ENCODE measurements around the gene SUB1.

The SUB1 gene

DNA sequence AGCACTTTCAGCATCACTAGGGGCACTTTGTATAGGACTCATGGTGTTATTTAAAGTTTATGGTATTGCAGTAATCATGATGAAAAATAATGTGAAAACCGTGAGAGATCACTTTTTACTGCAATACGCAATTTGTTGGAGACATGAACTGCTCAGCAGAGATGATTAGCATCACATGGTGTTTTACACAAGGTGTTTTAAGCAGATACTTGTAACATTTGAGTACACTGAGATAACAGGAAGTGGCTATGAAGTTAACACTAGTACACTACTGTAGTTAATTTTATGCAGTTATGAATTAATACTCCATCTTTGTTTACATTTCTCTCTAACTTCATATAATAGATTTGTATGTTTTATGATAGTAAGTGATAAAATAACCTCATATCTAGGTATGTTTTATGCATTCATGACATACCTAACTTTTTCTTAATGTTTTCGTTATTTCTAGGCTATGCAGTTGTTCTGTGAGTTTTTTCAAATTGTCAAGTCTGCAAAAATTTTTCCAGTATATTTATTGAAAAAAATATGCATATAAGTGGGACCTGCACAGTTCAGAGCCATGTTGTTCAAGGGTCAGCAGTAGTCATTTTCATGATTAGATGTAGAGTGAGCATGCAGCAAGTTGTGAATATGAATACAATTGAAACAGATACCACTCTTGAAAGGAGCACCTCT is 13.0 kb downstream of the SUB1 start:
- Histone ChIP-seq H3K27ac (replicated peaks) (no peak overlapping the region; the same call in 1 of the 2 replicates), H3K27me3 (ENCODE audit: insufficient read depth, poor library complexity, severe bottlenecking) (no peaks in the 10 kb centered on the region), H3K4me3 (replicated peaks; ENCODE audit: insufficient read depth, low read length) (no peak overlapping the region)
- TF ChIP-seq POLR2AphosphoS5 (IDR thresholded peaks at IDR 0.05; ENCODE audit: low read depth): no peak
- TF ChIP-seq SPI1 (IDR thresholded peaks at IDR 0.05; ENCODE audit: borderline replicate concordance, low read depth): peak; percentile 31; the same call in 1 of the 2 replicates
- TF ChIP-seq, protein P1, sequence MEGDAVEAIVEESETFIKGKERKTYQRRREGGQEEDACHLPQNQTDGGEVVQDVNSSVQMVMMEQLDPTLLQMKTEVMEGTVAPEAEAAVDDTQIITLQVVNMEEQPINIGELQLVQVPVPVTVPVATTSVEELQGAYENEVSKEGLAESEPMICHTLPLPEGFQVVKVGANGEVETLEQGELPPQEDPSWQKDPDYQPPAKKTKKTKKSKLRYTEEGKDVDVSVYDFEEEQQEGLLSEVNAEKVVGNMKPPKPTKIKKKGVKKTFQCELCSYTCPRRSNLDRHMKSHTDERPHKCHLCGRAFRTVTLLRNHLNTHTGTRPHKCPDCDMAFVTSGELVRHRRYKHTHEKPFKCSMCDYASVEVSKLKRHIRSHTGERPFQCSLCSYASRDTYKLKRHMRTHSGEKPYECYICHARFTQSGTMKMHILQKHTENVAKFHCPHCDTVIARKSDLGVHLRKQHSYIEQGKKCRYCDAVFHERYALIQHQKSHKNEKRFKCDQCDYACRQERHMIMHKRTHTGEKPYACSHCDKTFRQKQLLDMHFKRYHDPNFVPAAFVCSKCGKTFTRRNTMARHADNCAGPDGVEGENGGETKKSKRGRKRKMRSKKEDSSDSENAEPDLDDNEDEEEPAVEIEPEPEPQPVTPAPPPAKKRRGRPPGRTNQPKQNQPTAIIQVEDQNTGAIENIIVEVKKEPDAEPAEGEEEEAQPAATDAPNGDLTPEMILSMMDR (IDR thresholded peaks at IDR 0.05; ENCODE audit: insufficient read depth, low read length): no peak
- no peak for DNase-seq (ENCODE audit: low read depth in 1 of 2, low spot score in 1 of 2)

DNA sequence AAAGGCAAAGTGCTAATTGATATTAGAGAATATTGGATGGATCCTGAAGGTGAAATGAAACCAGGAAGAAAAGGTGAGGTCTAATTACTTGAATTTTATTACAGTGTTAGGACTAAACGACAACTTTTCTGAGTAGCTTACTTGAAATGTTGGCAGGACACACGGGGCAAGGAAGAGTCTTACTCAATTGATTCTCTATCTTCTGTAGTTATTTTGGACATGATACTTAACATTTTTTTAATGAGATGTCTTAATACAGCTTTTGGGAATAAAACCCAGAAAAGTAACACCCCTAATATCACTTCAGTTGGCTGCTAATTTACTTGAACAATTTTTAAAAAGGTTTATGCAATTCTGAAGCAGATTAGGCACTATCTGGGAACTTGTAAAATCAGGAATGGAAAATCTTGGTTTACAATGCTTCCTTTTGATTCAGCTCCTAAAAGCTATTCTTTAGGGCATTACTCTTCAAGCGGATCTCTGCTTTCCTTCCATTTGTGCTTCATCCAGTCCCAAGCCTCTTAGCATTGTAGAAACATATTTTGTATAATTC is 13.7 kb downstream of the SUB1 start:
- Histone ChIP-seq H3K27me3 (ENCODE audit: insufficient read depth, poor library complexity, severe bottlenecking) (no peaks in the 10 kb centered on the region), H3K4me3 (replicated peaks; ENCODE audit: insufficient read depth, low read length) (no peak overlapping the region), H3K27ac (replicated peaks) (no peak overlapping the region)
- TF ChIP-seq, protein P1 (IDR thresholded peaks at IDR 0.05; ENCODE audit: insufficient read depth, low read length): no peak
- no peak for TF ChIP-seq GABPA (IDR thresholded peaks at IDR 0.05; ENCODE audit: low read depth)
- TF ChIP-seq, protein P2, sequence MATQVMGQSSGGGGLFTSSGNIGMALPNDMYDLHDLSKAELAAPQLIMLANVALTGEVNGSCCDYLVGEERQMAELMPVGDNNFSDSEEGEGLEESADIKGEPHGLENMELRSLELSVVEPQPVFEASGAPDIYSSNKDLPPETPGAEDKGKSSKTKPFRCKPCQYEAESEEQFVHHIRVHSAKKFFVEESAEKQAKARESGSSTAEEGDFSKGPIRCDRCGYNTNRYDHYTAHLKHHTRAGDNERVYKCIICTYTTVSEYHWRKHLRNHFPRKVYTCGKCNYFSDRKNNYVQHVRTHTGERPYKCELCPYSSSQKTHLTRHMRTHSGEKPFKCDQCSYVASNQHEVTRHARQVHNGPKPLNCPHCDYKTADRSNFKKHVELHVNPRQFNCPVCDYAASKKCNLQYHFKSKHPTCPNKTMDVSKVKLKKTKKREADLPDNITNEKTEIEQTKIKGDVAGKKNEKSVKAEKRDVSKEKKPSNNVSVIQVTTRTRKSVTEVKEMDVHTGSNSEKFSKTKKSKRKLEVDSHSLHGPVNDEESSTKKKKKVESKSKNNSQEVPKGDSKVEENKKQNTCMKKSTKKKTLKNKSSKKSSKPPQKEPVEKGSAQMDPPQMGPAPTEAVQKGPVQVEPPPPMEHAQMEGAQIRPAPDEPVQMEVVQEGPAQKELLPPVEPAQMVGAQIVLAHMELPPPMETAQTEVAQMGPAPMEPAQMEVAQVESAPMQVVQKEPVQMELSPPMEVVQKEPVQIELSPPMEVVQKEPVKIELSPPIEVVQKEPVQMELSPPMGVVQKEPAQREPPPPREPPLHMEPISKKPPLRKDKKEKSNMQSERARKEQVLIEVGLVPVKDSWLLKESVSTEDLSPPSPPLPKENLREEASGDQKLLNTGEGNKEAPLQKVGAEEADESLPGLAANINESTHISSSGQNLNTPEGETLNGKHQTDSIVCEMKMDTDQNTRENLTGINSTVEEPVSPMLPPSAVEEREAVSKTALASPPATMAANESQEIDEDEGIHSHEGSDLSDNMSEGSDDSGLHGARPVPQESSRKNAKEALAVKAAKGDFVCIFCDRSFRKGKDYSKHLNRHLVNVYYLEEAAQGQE (IDR thresholded peaks at IDR 0.05; ENCODE audit: insufficient replicate concordance, low read depth): no peak
- TF ChIP-seq SPI1 (IDR thresholded peaks at IDR 0.05; ENCODE audit: borderline replicate concordance, low read depth): no peak
- TF ChIP-seq POLR2AphosphoS5 (IDR thresholded peaks at IDR 0.05; ENCODE audit: low read depth): no peak
- no peak for DNase-seq (ENCODE audit: low read depth in 1 of 2, low spot score in 1 of 2)

- Histone ChIP-seq H3K4me3 (replicated peaks; ENCODE audit: insufficient read depth, low read length) (no peak overlapping the region), H3K27me3 (ENCODE audit: insufficient read depth, poor library complexity, severe bottlenecking) (no peaks in the 10 kb centered on the region), H3K27ac (replicated peaks) (no peak overlapping the region)
- TF ChIP-seq, protein P1 (IDR thresholded peaks at IDR 0.05; ENCODE audit: insufficient read depth, low read length): no peak
- TF ChIP-seq POLR2AphosphoS5 (IDR thresholded peaks at IDR 0.05; ENCODE audit: low read depth): no peak
- TF ChIP-seq, protein P2 (IDR thresholded peaks at IDR 0.05; ENCODE audit: insufficient replicate concordance, low read depth): no peak
- TF ChIP-seq SPI1 (IDR thresholded peaks at IDR 0.05; ENCODE audit: borderline replicate concordance, low read depth): no peak
- no peak for TF ChIP-seq GABPA (IDR thresholded peaks at IDR 0.05; ENCODE audit: low read depth)
- no peak for DNase-seq (ENCODE audit: low read depth in 1 of 2, low spot score in 1 of 2)
Observed at GRCh38 chr5:32600054-32600622, 14.8 kb downstream of the SUB1 start.
